HG03045 (cell line): Measurements from ENCODE around the gene NAT10.

Experiments
- ATAC-seq: cut with Tn5 transposase; IDR thresholded peaks from one replicate; pipeline ENCODE4 v1.9.1; 2021; ENCODE audit warnings: mild to moderate bottlenecking, moderate library complexity; ENCODE audit not compliant: unreplicated experiment

NAT10 gene

DNA sequence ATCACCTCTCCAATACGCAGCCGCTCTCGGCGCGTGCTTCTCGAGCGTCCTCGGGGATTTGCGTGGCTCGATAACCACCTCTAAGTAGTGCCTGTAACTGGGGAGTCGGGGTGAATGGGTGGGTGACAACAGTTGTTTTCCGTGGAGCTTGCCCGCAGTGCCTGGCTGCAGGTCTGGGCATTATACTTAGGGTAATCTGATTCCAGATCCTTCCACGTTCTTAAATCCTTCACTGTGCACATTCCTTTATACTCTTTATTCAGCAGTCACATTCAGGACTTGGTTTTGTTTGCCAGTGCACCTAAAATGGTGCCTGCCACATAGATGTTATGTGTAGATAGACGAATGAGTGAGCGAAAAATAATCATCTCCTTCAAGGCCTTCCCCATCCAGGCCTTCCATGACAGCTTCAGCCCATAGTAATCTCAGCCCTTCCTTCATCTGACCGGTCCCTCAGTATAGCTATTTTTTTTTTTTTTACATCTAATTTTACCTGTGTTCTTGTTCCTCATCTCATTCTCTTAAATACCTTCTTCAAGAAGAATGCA lies 602 bp downstream of the NAT10 start:
- no peak for ATAC-seq

DNA sequence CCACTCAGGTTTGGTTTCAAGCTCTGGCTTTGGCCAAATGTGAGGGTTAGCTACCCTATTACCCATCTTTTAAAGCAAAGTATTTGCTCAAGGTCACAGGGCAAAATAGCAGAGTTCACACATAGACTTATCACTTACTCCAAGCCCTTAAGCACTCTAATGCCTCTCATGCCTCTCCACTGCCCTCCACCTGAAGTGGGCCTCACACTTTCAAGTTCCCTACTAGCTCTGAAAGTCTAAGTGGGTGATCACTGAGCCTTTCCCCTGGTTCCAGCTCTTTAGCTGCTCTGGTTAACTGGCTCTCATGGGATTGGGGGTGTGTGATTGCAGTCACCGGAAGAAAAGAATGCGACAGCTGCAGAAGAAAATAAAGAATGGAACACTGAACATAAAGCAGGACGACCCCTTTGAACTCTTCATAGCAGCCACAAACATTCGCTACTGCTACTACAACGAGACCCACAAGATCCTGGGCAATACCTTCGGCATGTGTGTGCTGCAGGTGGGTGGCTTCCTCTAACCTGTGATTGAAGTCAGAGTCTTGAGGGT lies 6.4 kb downstream of the NAT10 start:
- ATAC-seq, result no peak

DNA sequence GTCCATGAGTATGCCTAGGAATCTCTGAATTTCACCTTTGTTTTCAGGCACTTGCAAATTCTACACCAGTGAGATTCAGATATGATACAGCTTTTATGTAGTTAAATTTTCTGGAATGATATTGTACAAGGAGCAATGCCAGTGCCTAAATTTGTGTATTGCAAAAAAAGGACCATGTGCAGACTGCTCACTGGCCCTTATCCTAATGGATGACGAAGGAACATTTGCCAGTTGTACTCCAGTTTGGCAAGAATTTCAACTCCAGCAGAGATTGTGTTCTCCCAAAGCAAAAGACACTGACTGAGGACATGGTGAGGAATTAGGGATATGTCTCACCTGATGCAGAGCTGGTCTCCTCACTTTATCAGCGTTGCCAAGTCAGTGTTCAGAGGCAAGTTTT lies 8.6 kb downstream of the NAT10 start:
- ATAC-seq, result no peak

DNA sequence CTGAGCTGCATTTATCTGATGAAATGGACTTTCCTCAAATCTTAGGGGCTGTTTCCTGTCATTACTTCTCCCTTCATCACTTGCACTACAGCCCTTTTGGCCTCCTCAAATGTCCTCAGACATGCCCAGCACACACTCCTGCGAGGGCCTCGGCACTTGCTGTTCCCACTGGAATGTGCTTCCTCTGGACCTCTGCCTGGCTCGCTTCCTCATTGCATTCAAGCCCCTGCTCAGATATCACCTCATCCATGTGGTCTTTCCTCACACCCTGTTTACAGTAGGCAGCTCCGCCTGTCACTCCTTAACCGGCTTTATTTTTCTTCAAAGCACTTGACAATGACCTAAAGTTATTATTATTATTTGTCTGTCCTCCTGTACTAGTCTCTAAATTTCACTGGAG lies 9.0 kb downstream of the NAT10 start:
- ATAC-seq, result no peak

DNA sequence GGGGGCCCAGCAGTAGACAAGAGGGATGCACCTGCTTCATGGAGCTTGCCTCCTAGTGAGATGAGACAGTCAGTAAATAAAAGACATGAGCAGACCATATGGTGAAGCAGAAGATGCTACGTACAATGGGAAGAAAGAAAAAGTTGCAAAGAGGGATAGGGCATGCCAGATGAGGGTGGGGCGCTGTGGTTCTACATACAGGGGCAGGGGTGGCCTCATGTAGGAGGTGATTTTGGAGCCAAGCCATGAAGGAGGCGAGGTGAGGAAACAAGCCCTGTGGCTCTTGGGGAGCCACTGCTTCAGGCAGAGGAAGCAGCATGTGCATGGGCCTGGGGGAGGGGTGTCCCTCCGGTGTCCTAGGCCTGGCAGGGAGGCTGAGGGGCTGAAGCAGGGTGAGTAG lies 15.2 kb downstream of the NAT10 start:
- ATAC-seq, result no peak

DNA sequence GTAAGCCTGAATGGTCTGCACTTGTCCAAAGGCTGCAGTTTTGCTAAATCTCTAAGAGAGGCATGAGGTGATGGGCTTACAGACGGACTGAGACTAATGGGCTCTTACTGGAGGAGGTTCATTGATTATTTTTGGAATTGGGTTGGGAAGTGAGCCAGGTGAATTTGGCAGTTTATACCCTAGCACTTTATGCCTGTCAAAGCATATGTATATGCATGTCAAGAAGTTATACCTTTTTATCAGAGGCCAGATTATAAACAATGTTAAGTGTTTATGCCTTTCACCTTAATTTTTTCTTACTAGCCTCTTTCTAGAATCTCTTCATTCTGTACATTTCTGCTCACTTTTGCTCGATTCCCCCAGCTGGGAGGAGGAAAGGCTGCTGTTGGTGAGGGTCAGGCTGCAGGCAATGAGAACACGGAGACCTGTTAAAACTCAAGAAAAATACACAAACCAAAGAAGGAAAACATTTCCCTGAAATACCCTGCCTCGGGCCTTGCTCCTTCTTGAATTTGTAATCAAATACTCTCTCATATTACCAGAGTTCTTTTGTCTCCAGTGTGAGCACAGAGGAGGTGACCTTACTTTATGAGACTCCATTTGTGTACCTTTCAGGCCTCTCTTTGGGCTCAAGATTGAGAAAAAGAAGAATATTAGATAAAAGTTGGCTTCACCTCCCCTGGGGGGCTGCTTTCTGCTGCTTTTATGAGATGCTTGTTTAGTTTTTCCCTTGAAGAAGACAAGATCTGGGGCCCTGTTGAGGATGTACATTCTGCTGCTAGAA lies 19.6 kb downstream of the NAT10 start:
- ATAC-seq, result no peak

DNA sequence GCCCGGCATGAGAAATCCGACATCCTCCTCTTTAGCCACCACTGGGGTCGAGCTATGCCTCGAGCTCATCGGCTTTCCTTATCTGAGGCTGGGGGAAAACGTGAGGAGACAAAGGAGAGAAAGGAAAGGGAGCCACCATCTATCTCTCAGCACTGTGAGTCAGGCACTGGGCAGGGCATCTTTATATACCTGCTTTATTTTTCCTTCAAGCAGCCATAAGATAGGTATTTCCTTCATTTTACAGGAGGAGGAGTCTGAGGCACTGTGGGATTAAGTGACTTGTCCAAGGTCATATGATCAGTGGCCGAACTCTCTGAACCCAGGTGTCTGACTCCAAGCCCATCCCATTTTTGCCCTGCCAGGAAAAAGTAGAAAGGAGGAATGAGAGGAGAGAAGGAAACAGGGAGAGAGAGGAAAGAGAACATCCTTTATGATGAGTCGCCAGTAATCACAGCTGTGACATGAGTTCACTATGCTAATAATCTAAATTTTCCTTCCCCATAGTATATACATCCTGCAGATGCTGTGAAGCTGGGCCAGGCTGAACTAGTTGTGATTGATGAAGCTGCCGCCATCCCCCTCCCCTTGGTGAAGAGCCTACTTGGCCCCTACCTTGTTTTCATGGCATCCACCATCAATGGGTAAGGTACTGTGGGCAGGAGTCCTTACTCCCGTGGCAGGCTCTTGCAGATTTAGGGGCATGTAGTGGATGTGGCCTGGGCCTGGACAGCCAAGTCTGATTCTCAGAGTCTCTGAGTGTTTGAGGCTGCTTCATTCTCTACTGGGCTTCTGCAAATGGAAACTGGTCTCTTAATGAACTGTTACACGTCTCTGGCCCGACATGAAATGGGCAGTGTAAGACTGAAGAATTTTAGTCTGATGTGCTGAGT lies 21.8 kb downstream of the NAT10 start:
- no peak for ATAC-seq

DNA sequence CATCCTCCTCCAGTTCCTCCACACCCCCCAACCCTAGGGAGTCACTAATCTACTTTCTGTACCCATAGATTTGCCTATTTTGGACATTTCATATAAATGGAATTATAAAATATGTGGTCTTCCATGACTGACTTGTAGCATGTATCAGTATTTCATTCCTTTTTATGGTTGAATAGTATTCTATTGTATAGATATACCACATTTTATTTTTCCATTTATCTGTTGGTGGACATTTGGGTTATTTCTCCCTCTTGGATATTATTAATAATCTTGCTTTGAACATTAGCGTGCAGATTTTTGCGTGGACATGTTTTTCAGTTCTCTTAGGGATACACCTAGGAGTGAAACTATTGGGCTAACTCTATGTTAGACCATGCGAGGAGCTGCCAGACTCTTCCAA lies 23.4 kb downstream of the NAT10 start:
- no peak for ATAC-seq

DNA sequence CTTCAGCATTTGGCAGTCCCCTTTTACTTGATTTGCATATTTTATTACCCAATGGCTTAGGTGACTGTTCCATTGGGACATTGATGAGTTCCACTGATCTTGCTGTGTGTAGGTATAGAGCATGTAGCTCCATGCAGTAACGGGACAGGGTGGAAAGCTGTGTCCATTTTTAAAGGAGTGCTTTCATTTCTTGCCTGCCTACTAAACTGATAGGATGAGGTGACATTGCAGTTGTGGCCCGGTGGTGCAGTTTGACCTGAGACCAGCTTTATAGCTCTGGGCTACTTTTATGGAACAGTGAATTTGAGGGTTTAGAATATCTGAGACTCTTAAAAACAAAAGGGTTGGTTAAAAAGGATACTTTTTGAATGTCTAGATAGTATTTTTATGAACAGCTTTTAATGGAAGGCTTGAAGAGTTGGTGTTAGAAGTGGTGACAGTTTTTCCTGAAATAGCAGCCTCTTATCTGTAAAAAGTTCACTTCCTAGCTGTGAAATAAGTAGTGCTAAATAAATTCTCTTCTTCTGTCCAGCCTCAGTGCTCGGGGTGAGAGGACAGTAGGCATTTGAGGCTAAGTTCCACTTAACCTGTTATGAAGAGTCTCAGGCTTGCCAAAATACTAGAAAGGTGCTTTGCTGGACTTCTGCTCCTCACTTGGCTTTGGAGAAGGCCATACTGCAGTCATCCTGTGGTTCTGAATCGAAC lies 27.0 kb downstream of the NAT10 start:
- ATAC-seq, result no peak

DNA sequence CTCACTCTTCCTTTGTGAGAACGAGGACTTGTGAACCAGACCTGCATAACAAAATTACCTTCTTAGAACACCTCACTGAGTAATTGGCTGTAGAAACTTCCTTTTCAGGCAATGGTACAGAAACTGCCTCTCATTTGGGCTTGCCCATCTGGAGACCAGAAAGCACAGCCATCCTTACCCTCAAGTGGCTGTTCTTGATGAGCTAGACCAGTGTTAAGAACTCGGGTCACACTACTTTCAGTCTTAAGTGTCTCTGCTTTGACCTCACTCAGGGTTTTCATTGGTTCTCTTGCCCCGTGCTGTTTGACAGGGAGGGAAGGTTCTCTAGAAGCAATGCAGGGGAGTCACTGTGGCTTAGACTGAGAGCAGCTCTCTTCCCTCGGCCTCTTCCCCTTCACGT lies 29.3 kb downstream of the NAT10 start:
- no peak for ATAC-seq

DNA sequence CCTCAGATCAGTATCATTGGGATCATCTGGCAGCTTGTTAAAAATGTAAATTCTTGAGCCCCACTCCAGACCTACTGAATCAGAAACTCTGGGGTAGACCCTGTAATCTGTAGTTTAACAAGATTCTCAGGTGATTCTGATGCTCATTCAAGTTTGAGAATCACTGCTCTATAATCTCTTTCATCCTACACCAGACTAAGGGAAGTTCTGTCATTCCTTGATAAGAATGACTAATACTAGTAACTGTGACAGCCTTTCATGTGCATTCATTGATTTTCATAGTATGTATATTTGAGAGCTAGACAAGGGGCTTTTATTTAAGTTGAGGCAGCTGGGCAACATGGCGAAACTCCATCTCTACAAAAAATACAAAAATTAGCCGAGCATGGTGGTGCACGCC lies 30.0 kb downstream of the NAT10 start:
- no peak for ATAC-seq

DNA sequence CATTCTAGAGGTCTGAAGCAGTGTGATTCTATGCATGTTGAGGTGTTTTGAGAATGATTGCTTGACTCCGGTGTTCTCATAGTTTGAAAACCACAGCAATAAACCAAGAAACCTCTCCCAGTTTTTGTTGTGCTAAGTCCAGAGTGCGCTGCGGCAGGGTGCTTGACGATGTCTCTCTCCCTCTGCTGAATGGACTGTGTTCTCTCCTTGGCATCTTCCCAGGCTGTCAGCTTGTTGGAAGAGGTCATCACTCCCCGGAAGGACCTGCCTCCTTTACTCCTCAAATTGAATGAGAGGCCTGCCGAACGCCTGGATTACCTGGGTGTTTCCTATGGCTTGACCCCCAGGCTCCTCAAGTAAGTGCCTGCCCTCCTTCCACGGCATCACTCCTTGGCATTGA lies 31.0 kb downstream of the NAT10 start:
- no peak for ATAC-seq

DNA sequence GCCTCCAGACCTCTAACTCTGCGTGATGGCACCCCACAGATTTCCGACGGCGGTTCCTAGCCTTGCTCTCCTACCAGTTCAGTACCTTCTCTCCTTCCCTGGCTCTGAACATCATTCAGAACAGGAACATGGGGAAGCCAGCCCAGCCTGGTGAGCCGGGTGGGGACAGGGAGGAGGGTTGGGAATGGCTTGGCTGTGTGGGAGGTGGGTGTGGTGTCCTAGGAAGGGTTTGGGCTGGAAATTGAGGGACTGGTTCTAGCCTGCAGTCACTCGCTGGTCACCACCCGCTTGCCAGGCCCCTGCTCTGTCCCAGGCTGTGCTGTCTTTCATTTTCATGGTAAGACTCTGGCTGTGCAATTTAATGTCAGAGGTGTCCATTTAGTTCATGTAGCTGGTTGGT lies 33.9 kb downstream of the NAT10 start:
- no peak for ATAC-seq

DNA sequence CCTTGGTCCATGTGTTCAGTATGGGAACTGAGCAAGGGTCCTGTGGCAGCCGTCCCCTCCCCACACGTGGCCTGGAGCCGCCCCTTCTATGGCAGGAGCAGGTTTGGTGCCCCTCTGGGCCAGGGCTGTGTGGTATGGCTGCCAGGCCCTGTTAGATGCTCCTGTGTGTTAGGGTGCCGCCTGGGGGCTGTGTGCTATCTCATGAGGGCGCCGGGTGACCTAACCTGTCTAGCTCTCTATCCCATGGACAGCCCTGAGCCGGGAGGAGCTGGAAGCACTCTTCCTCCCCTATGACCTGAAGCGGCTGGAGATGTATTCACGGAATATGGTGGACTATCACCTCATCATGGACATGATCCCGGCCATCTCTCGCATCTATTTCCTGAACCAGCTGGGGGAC lies 34.7 kb downstream of the NAT10 start:
- no peak for ATAC-seq

DNA sequence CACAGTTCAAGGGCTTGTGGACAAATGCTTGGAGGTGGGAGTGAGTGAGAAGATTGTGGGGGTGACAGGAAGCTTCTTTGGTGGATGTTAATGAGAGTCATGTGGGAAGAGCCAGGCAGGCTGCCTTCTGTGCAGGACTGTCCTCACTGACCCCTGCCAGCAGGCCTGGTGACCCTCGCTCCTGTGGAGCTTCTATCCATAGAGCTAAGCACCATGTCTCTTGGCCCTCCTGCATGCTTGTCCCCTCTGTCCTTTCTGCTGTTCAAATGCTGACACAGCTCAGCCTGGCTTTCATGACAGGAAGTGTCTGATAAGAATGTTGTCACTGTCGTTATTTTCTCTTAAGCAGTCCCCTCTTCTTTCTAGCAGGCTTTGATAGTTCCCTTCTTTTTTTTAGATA lies 37.6 kb downstream of the NAT10 start:
- ATAC-seq, result no peak

DNA sequence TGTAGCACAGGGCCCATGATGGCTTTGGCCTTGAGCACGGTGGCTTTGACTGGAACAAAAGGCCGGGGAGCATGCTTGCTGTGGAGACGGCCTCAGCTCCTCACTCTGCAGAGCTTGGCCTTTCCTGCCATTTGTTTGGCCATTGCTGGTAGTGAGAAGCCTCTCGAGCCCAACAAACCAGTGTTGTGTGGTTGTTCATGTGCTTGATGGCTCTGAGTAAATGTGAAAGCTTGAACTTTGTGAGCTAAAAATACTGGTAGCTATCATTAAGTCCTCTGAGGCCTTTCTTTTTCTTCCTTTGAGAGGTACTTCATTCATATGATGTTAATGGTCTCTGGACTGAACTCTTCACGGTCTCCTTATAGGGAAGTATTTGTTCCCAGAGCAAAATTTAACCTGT lies 39.6 kb downstream of the NAT10 start:
- no peak for ATAC-seq

DNA sequence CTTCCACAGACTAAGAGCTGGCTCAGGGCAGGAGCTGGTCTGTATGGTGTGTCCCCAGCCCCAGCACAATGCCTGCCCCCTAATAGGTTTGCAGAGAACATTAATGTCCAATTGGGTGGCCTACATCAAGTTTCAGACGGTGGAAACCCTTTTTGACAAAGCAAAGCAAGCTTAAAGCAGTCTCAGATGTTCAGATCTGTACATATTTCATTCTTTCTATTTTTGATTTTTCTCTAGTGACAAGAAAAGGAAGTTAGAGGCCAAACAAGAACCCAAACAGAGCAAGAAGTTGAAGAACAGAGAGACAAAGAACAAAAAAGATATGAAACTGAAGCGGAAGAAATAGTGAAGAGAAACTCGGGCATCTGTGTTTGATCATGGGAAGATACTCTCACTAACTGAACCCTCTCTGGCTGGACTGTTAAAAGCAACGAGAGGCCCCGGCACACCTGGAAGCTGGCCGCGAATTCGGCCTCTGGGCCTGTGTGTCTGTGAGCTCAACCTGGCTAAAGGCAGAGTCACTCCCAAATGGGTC lies 40.5 kb downstream of the NAT10 start:
- ATAC-seq, result no peak

DNA sequence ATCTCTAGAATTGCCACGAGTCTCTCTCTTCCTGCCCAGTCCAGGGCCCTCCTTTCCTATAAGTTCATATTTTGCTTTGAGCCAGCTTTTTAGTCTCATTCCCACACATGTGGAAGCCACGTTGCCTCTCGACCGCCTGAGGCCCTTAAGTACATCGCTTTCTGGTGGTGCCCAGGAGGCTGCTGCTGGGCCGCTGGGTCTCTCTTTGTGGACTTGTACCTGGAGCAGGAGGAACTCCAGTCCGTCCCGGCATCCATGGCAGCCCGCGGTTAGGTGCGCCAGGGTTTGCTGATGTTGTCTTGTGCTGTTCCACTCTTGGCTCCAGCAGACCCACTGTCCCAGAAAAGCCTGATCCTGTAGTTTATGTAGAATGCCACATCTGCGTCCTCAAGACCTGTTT lies 41.0 kb downstream of the NAT10 start:
- no peak for ATAC-seq

DNA sequence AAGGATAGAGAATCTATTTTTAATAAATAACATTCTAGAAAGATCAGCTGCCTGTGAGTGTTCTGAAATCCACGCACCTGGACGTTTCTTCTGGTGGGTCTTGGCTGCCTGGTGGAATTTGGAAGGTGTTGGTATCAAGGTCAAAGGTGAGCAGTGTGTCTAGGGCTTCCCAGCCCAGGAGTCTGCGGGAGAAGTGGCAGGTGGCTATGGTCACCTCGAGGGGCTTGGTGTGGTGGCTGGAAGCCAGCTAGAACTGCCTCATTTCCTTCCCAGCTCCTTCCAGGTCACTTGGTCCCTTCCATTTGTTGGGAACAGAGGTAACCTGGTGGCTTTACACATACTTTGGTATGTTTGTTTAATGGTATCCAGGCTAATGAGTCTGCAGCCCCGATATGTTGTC lies 41.4 kb downstream of the NAT10 start:
- no peak for ATAC-seq

DNA sequence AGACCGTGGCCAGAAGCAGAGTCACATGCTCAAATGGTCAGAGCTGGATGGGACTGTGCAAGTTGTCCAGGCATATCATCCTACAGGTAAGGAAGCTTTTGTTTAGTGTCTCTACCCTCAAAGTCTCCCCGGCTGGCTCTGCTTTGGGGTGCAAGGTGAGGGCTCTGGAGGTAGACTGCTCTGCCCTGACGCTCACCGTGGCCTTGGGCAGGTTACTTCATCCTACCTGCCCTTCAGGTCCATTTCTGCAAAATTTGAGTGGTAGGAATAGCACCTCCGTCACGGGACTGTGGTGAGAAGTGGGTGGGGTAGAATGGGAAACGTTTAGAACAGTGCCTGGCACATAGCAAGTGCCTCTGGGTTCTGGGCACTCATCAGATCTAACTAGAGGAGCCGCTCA lies 42.2 kb downstream of the NAT10 start:
- no peak for ATAC-seq
